Gastrocnemius medialis (tissue), 4 donors: Measurements from ENCODE around the gene RNF123. TPM values are rescaled to one million over a fixed set of nuclear protein-coding genes. Genes with fewer than 3 reads are reported as not detected.

Source experiments
- ATAC-seq, 2 donors: fragments of 150-250 bp; one replicate each; pipeline ENCODE4 v1.9.1; 2016
- DNase-seq, 2 donors: peaks; one replicate each; pipeline ENCODE4 v3.0.0-alpha.2; 2019
- H3K27ac ChIP-seq, 4 donors: fragments of 200-600 bp; sonication (generic); 1 replicate in 1 of 4; 2 replicates in 3 of 4; pipeline ENCODE4 v1.5.1; 2016 to 2018; ENCODE audit warnings: mild to moderate bottlenecking in 2 of 4, moderate library complexity in 1 of 4
- H3K27me3 ChIP-seq, 3 donors: fragments of 200-600 bp; sonication (generic) in 2 of 3; 1 replicate in 1 of 3; 2 replicates in 2 of 3; pipeline versions ENCODE4 v1.5.1 to v1.6.0; 2016 to 2019; ENCODE audit warnings: mild to moderate bottlenecking in 1 of 3, moderate library complexity in 1 of 3
- H3K36me3 ChIP-seq, 2 donors: fragments of 200-600 bp; sonication (generic) in 1 of 2; one replicate each; pipeline ENCODE4 v1.5.1; 2017 to 2018
- H3K4me1 ChIP-seq, 2 donors: fragments of 200-600 bp; sonication (generic) in 1 of 2; one replicate each; pipeline ENCODE4 v1.5.1; 2016 to 2017; ENCODE audit warnings: mild to moderate bottlenecking in 2 of 2
- H3K4me3 ChIP-seq, 4 donors: fragments of 200-600 bp; sonication (generic) in 3 of 4; 1 replicate in 1 of 4; 2 replicates in 3 of 4; pipeline ENCODE4 v1.5.1; 2016 to 2019; ENCODE audit warnings: mild to moderate bottlenecking in 2 of 4
- H3K9me3 ChIP-seq, 3 donors: fragments of 200-600 bp; sonication (generic) in 2 of 3; 1 replicate in 1 of 3; 2 replicates in 2 of 3; pipeline ENCODE4 v1.5.1; 2016 to 2019
- CTCF ChIP-seq, 5 experiments: fragments of 450-650 bp in 3 of 5; fragments of 200-600 bp in 2 of 5; sonication (generic) in 2 of 5; IDR thresholded peaks in 4 of 5; conservative IDR thresholded peaks in 1 of 5; 1 replicate in 4 of 5; 2 replicates in 1 of 5; pipeline ENCODE4 v1.5.1; 2016 to 2019; ENCODE audit warnings: antibody characterized with exemption in 5 of 5, mild to moderate bottlenecking in 3 of 5, moderate library complexity in 3 of 5
- POLR2A ChIP-seq, 2 donors: fragments of 450-650 bp; IDR thresholded peaks; one replicate each; pipeline ENCODE4 v1.6.1; 2017; ENCODE audit warnings: antibody characterized with exemption in 2 of 2, mild to moderate bottlenecking in 2 of 2, moderate library complexity in 2 of 2
- in situ Hi-C, 4 donors: fragments of 200-750 bp; cut with MboI; loops; one replicate each; pipeline versions ENCODE4 v1.15.0 to v1.8.0; 2017; ENCODE audit warnings: low sequenced_read_pairs in 4 of 4
- intact Hi-C: fragments of 100-400 bp; cut with DNase I; formaldehyde crosslinking; loops from one replicate; pipeline ENCODE4 v1.15.1; 2023; ENCODE audit warnings: low total_unique reads
- total RNA-seq, 4 donors: library from RNA; depleted of rRNA; stranded (reverse); fragments of >200 nt; gene quantifications; one replicate each; pipeline versions ENCODE4 v1.1.0 to v1.2.3, GENCODE V29; 2016

RNF123 gene
- total RNA-seq, 4 donors from 2014 or later, result 82.8 to 132 (median 128) TPM

DNA sequence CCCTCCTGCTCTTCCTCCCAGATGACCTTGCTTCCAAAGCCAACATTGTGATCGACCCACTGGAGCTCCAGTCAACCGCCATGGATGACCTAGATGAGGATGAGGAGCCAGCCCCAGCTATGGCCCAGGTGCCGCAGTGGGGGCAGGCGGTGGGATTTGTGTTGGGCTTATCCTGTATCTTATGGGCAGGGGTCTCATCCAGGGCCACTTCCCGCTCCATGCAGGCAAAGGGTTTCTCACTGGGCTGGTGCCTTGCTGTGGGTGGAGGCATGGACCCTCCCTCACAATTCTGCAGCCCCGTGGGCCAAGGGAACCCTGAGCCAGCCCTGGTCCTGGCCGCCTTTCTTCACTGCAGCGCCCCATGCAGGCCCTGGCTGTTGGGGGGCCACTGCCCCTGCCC is 15.3 kb downstream of the RNF123 start:
- DNase-seq (no peak), ATAC-seq (no peak)
- Histone ChIP-seq H3K4me1 (no peaks in the 10 kb centered on the region), H3K27ac (no peak overlapping the region), H3K36me3 (peaks cover 0 to 69% of the 10 kb centered on the region in 2 donors), H3K4me3 (no peak overlapping the region), H3K9me3 (no peaks in the 10 kb centered on the region), H3K27me3 (no peaks in the 10 kb centered on the region)
- TF ChIP-seq CTCF (IDR thresholded peaks at IDR 0.05 in 4 of 5, conservative IDR thresholded peaks at IDR 0.05 in 1 of 5) (no peak), POLR2A (IDR thresholded peaks at IDR 0.05) (no peak)
- in situ Hi-C loops (no loop called here), intact Hi-C loops (loop anchor here (5.0 kb wide), 1 partner anchor 203 kb away; no protein-coding TSS in a partner anchor)

DNA sequence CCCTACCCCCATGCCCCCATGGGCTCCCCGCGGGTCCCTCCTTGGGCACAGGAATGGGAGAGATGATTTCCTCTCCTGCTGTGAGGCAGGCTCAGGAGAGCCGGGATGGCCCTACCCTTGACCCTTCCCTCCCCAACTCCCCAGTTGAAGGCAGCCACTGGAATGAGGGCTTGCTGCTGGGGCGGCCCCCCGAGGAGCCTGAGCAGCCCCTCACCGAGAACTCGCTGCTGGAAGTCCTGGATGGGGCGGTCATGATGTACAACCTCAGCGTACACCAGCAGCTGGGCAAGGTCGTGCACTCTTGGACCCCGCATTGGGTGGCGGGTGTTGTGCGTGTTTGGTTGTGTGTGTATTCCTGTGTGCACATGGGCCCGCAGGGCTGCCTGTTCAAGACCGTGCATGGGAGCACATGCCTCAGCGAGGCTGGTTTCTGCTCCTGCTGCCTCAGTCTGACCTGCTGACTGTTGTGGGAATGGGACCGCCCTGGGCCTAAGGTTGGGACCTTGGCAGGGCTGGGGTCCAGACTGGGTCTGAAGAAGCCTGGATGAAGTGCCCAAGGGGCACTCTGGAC is 16.1 kb downstream of the RNF123 start:
- Histone ChIP-seq H3K9me3 (no peaks in the 10 kb centered on the region), H3K4me3 (no peak overlapping the region), H3K27me3 (no peaks in the 10 kb centered on the region), H3K36me3 (peaks cover 0 to 64% of the 10 kb centered on the region in 2 donors), H3K4me1 (no peaks in the 10 kb centered on the region), H3K27ac (no peak overlapping the region)
- intact Hi-C loops (no loop called here), in situ Hi-C loops (no loop called here)
- DNase-seq, result no peak
- TF ChIP-seq CTCF (IDR thresholded peaks at IDR 0.05 in 4 of 5, conservative IDR thresholded peaks at IDR 0.05 in 1 of 5) (no peak), POLR2A (IDR thresholded peaks at IDR 0.05) (no peak)
- ATAC-seq, result no peak

GRCh38 chr3:49706456-49707112 is 17.2 kb downstream of the RNF123 start:
- intact Hi-C loops, result no loop called here
- H3K4me1 ChIP-seq, result no peaks in the 10 kb centered on the region
- in situ Hi-C loops, result no loop called here
- no peaks in the 10 kb centered on the region for H3K27me3 ChIP-seq
- no peak overlapping the region for H3K27ac ChIP-seq
- peaks cover 0 to 57% of the 10 kb centered on the region in 2 donors for H3K36me3 ChIP-seq
- no peaks in the 10 kb centered on the region for H3K9me3 ChIP-seq
- no peak overlapping the region for H3K4me3 ChIP-seq
- DNase-seq (no peak), ATAC-seq (no peak)
- TF ChIP-seq POLR2A (IDR thresholded peaks at IDR 0.05) (no peak), CTCF (IDR thresholded peaks at IDR 0.05 in 4 of 5, conservative IDR thresholded peaks at IDR 0.05 in 1 of 5) (no peak)

DNA sequence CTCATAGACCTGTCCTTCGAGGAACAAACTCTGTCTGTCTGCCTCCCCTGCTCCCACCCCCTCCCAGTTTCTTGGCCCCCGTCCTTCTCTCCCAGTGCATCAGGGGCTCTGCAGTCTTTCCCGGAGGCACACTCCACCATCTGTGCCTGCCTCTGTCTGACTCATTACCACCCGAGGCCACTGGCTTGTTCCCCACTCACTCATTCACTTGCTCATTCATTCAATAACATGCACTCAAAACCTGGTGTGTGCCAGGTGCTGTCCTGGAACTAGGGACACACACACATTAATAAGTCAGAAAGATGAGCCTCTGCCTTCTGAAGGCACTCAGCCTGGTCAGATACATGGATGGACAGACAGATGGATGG is 17.7 kb downstream of the RNF123 start:
- intact Hi-C loops (no loop called here), in situ Hi-C loops (no loop called here)
- ATAC-seq (no peak), DNase-seq (no peak)
- no peaks in the 10 kb centered on the region for H3K27me3 ChIP-seq
- H3K4me3 ChIP-seq, result no peak overlapping the region
- no peaks in the 10 kb centered on the region for H3K4me1 ChIP-seq
- H3K9me3 ChIP-seq, result no peaks in the 10 kb centered on the region
- TF ChIP-seq CTCF (IDR thresholded peaks at IDR 0.05 in 4 of 5, conservative IDR thresholded peaks at IDR 0.05 in 1 of 5) (no peak), POLR2A (IDR thresholded peaks at IDR 0.05) (no peak)
- no peak overlapping the region for H3K27ac ChIP-seq
- peaks cover 0 to 52% of the 10 kb centered on the region in 2 donors for H3K36me3 ChIP-seq
